Muscle of leg (tissue), 11 donors: Measurements from ENCODE around the gene IFNA4. TPM values are rescaled to one million over a fixed set of nuclear protein-coding genes. Genes with fewer than 3 reads are reported as not detected.
"Not testable (repeated sequence)": the region's sequence is repeated elsewhere in the genome, so short reads cannot be mapped to it uniquely, and the experiment has no call there.

Experiments
- DNase-seq: peaks from one replicate; pipeline ENCODE4 v3.0.0; 2013
- H3K27ac ChIP-seq: one replicate; pipeline ENCODE4 v1.5.1; 2013; ENCODE audit warnings: mild to moderate bottlenecking, low read length, control low read depth
- H3K27me3 ChIP-seq: one replicate; pipeline ENCODE4 v1.6.1; 2013; ENCODE audit warnings: low read length; ENCODE audit not compliant: control insufficient read depth, insufficient read depth
- H3K36me3 ChIP-seq: one replicate; pipeline ENCODE4 v1.6.1; 2013; ENCODE audit warnings: low read length; ENCODE audit not compliant: control insufficient read depth, insufficient read depth
- H3K4me1 ChIP-seq: one replicate; pipeline ENCODE4 v1.6.1; 2013; ENCODE audit warnings: low read length; ENCODE audit not compliant: control insufficient read depth, insufficient read depth
- H3K4me3 ChIP-seq: one replicate; pipeline ENCODE4 v1.5.1; 2013; ENCODE audit warnings: low read length, control low read depth
- H3K9me3 ChIP-seq: replicated peaks from 2 replicates; pipeline ENCODE4 v1.6.1; 2013; ENCODE audit warnings: low read depth, low read length; ENCODE audit not compliant: control insufficient read depth
- WGBS: methylation state at CpG from one replicate; pipeline ENCODE4 v1.1.5; 2013; ENCODE audit warnings: missing lambda C conversion rate; ENCODE audit not compliant: insufficient coverage; 5-methylcytosine and 5-hydroxymethylcytosine counted together
- polyA plus RNA-seq, 8 donors: library from polyadenylated mRNA; unstranded; fragments of 120-200 nt; gene quantifications; one replicate each; pipeline versions ENCODE4 v1.2.1 to v1.2.3, GENCODE V29; 2013; ENCODE audit warnings: inconsistent platforms in 1 of 8, low replicate concordance in 1 of 8; ENCODE audit not compliant: insufficient read length in 8 of 8, insufficient read depth in 1 of 8
- total RNA-seq: library from RNA; stranded (reverse); fragments of 120-200 nt; gene quantifications from one replicate; pipeline ENCODE4 v1.2.4, GENCODE V29; 2013

Gene IFNA4
- total and polyA plus RNA-seq, 9 donors = not detected

- no CpG with 5 or more reads among the region's 2 CpGs for WGBS
- H3K4me3 ChIP-seq, DNase-seq, H3K27ac ChIP-seq, H3K9me3 ChIP-seq, H3K36me3 ChIP-seq, H3K4me1 ChIP-seq, H3K27me3 ChIP-seq: not testable (repeated sequence)
These were observed 23.4 kb upstream of the IFNA4 start for GRCh38 chr9:21210782-21211181.

GRCh38 chr9:21210311-21210710 is 22.9 kb upstream of the IFNA4 start:
- Histone ChIP-seq H3K9me3 (no peaks in the 10 kb centered on the region), H3K4me1 (no peaks in the 10 kb centered on the region), H3K27ac (no peak overlapping the region), H3K27me3 (no peaks in the 10 kb centered on the region), H3K36me3 (no peaks in the 10 kb centered on the region), H3K4me3 (no peak overlapping the region)
- WGBS = 90% methylated on average over 7 of the region's 7 CpGs
- DNase-seq = no peak

- WGBS = no CpG with 5 or more reads among the region's 3 CpGs
- H3K27me3 ChIP-seq, H3K4me3 ChIP-seq, H3K36me3 ChIP-seq, H3K4me1 ChIP-seq, H3K27ac ChIP-seq, DNase-seq, H3K9me3 ChIP-seq: not testable (repeated sequence)
These were observed 19.7 kb upstream of the IFNA4 start, which contains the start of gene IFNA10 for GRCh38 chr9:21207043-21207442. TSS of gene IFNA10 (minus strand) at chr9:21207143. CDS start at chr9:21207097, 46 bp downstream.

GRCh38 chr9:21205204-21205603 is 17.8 kb upstream of the IFNA4 start:
- H3K4me1 ChIP-seq = no peaks in the 10 kb centered on the region
- H3K27me3 ChIP-seq = no peaks in the 10 kb centered on the region
- H3K4me3 ChIP-seq = no peak overlapping the region
- no peak overlapping the region for H3K27ac ChIP-seq
- H3K9me3 ChIP-seq = no peaks in the 10 kb centered on the region
- H3K36me3 ChIP-seq = no peaks in the 10 kb centered on the region
- DNase-seq = no peak

GRCh38 chr9:21202105-21202504 is 14.7 kb upstream of the IFNA4 start, which contains the start of gene IFNA7:
TSS of gene IFNA7 (minus strand) at chr9:21202205. CDS start at chr9:21202165, 40 bp downstream.
- H3K27me3 ChIP-seq, H3K9me3 ChIP-seq, H3K27ac ChIP-seq, DNase-seq, H3K36me3 ChIP-seq, H3K4me3 ChIP-seq, H3K4me1 ChIP-seq: not testable (repeated sequence)
- 80% methylated on average over 1 of the region's 4 CpGs for WGBS

- H3K4me1 ChIP-seq, H3K27ac ChIP-seq, H3K9me3 ChIP-seq, H3K36me3 ChIP-seq, H3K4me3 ChIP-seq, H3K27me3 ChIP-seq: not testable (repeated sequence)
- no CpG with 5 or more reads among the region's 6 CpGs for WGBS
- DNase-seq = peak; percentile 11
These were observed 7.7 kb upstream of the IFNA4 start for GRCh38 chr9:21194867-21195776.

- H3K27ac ChIP-seq, H3K27me3 ChIP-seq, H3K36me3 ChIP-seq, H3K4me1 ChIP-seq, H3K4me3 ChIP-seq, H3K9me3 ChIP-seq: not testable (repeated sequence)
- DNase-seq = peak; percentile 10
- 40% methylated on average over 1 of the region's 4 CpGs for WGBS
These were observed 4.3 kb downstream of the IFNA4 start for GRCh38 chr9:21182810-21183736.

GRCh38 chr9:21174671-21175070 is 12.7 kb downstream of the IFNA4 start:
- Histone ChIP-seq H3K4me1 (no peaks in the 10 kb centered on the region), H3K27ac (no peak overlapping the region), H3K27me3 (no peaks in the 10 kb centered on the region), H3K36me3 (no peaks in the 10 kb centered on the region), H3K9me3 (no peaks in the 10 kb centered on the region), H3K4me3 (no peak overlapping the region)
- 67% methylated on average over 1 of the region's 2 CpGs for WGBS
- DNase-seq = no peak

- no CpG with 5 or more reads among the region's 3 CpGs for WGBS
- DNase-seq = no peak
- H3K4me3 ChIP-seq = no peak overlapping the region
- H3K27ac ChIP-seq = no peak overlapping the region
- no peaks in the 10 kb centered on the region for H3K4me1 ChIP-seq
- no peaks in the 10 kb centered on the region for H3K27me3 ChIP-seq
- H3K36me3 ChIP-seq = no peaks in the 10 kb centered on the region
- no peaks in the 10 kb centered on the region for H3K9me3 ChIP-seq
These were observed 15.2 kb downstream of the IFNA4 start for GRCh38 chr9:21172156-21172555.

- no peaks in the 10 kb centered on the region for H3K27me3 ChIP-seq
- WGBS = no CpG with 5 or more reads among the region's 1 CpG
- no peak overlapping the region for H3K4me3 ChIP-seq
- H3K36me3 ChIP-seq = no peaks in the 10 kb centered on the region
- H3K27ac ChIP-seq = no peak overlapping the region
- H3K4me1 ChIP-seq = no peaks in the 10 kb centered on the region
- no peaks in the 10 kb centered on the region for H3K9me3 ChIP-seq
- no peak for DNase-seq
These were observed 16.0 kb downstream of the IFNA4 start for GRCh38 chr9:21171351-21171750.
